Retinal pigment epithelial cell (primary cell): ENCODE measurements around the gene TMEM217.
"Not testable (repeated sequence)": the region's sequence is repeated elsewhere in the genome, so short reads cannot be mapped to it uniquely, and the experiment has no call there.

Experiments used
- DNase-seq: peaks from one replicate; pipeline ENCODE4 v3.0.0-alpha.2; 2010; ENCODE audit warnings: low read depth
- H3K4me3 ChIP-seq: 2 replicates; pipeline ENCODE4 v1.5.1; 2011; ENCODE audit warnings: mild to moderate bottlenecking, low read length, control low read depth, moderate library complexity
- CTCF ChIP-seq: conservative IDR thresholded peaks from 2 replicates; pipeline ENCODE4 v1.5.1; 2011; ENCODE audit warnings: low read depth, low read length, control low read depth, inconsistent platforms

TMEM217 gene

GRCh38 chr6:37257634-37258404, at the start of gene TMEM217, which contains the start of gene TBC1D22B:
Gene TMEM217, minus strand, starts transcription at chr6:37258144. Its CDS starts 39,114 bp downstream, at chr6:37219030.
Gene TBC1D22B, plus strand, starts transcription at chr6:37257772. Its CDS starts 146 bp downstream, at chr6:37257918.
- TF ChIP-seq CTCF = no peak
- peak within 1 kb of the TSS; percentile 82 for H3K4me3 ChIP-seq
- DNase-seq = peak; percentile 88

GRCh38 chr6:37307484-37307883, 49.5 kb upstream of the TMEM217 start:
- DNase-seq, H3K4me3 ChIP-seq: not testable (repeated sequence)

GRCh38 chr6:37306624-37307222, 48.8 kb upstream of the TMEM217 start:
- H3K4me3 ChIP-seq = no peak overlapping the region
- TF ChIP-seq CTCF = no peak
- DNase-seq = no peak

GRCh38 chr6:37305841-37306425, 48.0 kb upstream of the TMEM217 start:
- DNase-seq = no peak
- no peak for TF ChIP-seq CTCF
- H3K4me3 ChIP-seq = no peak overlapping the region

GRCh38 chr6:37304766-37305165, 46.8 kb upstream of the TMEM217 start:
- DNase-seq = no peak
- TF ChIP-seq CTCF = no peak
- no peak overlapping the region for H3K4me3 ChIP-seq

- TF ChIP-seq CTCF = peak; percentile 71
- H3K4me3 ChIP-seq = no peak overlapping the region
- no peak for DNase-seq
Measured at GRCh38 chr6:37303891-37304503, 46.1 kb upstream of the TMEM217 start.

GRCh38 chr6:37303091-37303660, 45.2 kb upstream of the TMEM217 start:
- no peak for DNase-seq
- no peak for TF ChIP-seq CTCF
- no peak overlapping the region for H3K4me3 ChIP-seq
